Metanephros (tissue), 1 donor: ENCODE results near the gene TEX9. TPM values are rescaled to one million over a fixed set of nuclear protein-coding genes. Genes with fewer than 3 reads are reported as not detected.

Source experiments
- total RNA-seq: library from RNA; depleted of rRNA; stranded (reverse); fragments of >200 nt; gene quantifications from one replicate; pipeline ENCODE4 v1.2.3, GENCODE V29; 2014

The TEX9 gene
- total RNA-seq: 22.9 TPM

GRCh38 chr15:56365075-56365711 is at the start of gene TEX9:
Gene TEX9, plus strand, starts transcription at chr15:56365426. Its CDS starts 25 bp downstream, at chr15:56365451.

GRCh38 chr15:56464893-56465520 is 99.8 kb downstream of the TEX9 start, which contains the start of gene MNS1:
Gene MNS1, minus strand, starts transcription at chr15:56465137. Its CDS starts 165 bp downstream, at chr15:56464972.

Other genes with a start within 250 kb of the TEX9 start
- 10.9 TPM for gene RFX7, start 121.5 kb upstream of the TEX9 start, total RNA-seq
- 2.5 TPM for gene MNS1, start 99.7 kb downstream of the TEX9 start, total RNA-seq